ENCODE measurements around the gene S100A12. TPM values are rescaled to one million over a fixed set of nuclear protein-coding genes. Genes with fewer than 3 reads are reported as not detected.
A peak's percentile ranks its signal among the peaks of the same experiment; 100 is the strongest.

S100A12 gene
- total RNA-seq, 1 donor from 2014 or later: not detected

DNA sequence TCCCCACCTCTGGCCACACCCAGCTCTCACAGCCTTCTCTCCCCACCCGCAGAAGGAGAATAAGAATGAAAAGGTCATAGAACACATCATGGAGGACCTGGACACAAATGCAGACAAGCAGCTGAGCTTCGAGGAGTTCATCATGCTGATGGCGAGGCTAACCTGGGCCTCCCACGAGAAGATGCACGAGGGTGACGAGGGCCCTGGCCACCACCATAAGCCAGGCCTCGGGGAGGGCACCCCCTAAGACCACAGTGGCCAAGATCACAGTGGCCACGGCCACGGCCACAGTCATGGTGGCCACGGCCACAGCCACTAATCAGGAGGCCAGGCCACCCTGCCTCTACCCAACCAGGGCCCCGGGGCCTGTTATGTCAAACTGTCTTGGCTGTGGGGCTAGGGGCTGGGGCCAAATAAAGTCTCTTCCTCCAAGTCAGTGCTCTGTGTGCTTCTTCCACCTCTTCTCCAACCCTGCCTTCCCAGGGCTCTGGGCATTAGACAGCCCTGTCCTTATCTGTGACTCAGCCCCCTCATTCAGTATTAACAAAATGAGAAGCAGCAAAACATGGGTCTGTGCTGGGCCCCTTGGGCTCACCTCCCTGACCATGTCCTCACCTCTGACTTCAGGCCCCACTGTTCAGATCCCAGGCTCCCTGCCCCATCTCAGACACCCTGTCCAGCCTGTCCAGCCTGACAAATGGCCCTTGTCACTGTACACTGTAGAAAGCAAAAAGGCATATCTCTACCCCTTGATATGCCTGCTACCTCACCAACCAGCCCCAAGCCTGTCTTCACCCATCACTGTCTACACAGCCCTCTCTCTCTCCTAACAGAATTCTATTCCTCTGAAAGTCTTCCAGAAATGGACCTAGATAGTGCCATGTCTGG is 14.6 kb downstream of the S100A12 start:
- peak overlapping the region; percentile 21 for H3K27ac Mint-ChIP-seq (ENCODE audit: unreplicated experiment)
- TF ChIP-seq, protein P1, sequence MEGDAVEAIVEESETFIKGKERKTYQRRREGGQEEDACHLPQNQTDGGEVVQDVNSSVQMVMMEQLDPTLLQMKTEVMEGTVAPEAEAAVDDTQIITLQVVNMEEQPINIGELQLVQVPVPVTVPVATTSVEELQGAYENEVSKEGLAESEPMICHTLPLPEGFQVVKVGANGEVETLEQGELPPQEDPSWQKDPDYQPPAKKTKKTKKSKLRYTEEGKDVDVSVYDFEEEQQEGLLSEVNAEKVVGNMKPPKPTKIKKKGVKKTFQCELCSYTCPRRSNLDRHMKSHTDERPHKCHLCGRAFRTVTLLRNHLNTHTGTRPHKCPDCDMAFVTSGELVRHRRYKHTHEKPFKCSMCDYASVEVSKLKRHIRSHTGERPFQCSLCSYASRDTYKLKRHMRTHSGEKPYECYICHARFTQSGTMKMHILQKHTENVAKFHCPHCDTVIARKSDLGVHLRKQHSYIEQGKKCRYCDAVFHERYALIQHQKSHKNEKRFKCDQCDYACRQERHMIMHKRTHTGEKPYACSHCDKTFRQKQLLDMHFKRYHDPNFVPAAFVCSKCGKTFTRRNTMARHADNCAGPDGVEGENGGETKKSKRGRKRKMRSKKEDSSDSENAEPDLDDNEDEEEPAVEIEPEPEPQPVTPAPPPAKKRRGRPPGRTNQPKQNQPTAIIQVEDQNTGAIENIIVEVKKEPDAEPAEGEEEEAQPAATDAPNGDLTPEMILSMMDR (conservative IDR thresholded peaks at IDR 0.05): no peak
- no peak for DNase-seq (ENCODE audit: low read depth, low spot score)
- H3K36me3 Mint-ChIP-seq (ENCODE audit: low read depth): no peaks in the 10 kb centered on the region
- H3K4me1 Mint-ChIP-seq: no peaks in the 10 kb centered on the region
- no peaks in the 10 kb centered on the region for H3K9me3 Mint-ChIP-seq
- H3K27me3 Mint-ChIP-seq (ENCODE audit: low read depth): peaks cover 37% of the 10 kb centered on the region
- H3K4me3 Mint-ChIP-seq: no peak overlapping the region

DNA sequence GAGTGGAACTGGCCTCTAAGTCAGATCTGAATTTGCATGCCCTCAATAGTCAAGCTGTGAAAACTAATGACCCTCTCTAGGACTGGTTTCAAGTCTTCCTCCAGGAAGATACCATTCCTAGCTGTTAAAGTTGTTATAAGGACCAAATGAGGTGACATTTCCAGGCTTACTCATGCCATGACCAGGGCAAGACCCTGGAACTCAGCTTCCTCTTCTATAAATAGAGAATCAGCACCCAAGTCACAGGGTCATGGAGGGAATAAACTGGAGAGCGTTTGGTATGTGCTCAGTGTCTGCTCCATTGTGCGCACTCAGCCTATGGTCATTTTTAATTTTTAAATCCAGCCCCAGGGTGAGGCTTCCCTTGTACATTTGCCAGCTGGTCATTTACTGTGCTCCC is 15.2 kb downstream of the S100A12 start:
- Mint-ChIP-seq H3K4me3 (no peak overlapping the region), H3K27me3 (ENCODE audit: low read depth) (peaks cover 31% of the 10 kb centered on the region), H3K4me1 (no peaks in the 10 kb centered on the region), H3K9me3 (no peaks in the 10 kb centered on the region), H3K27ac (ENCODE audit: unreplicated experiment) (no peak overlapping the region), H3K36me3 (ENCODE audit: low read depth) (no peaks in the 10 kb centered on the region)
- DNase-seq (ENCODE audit: low read depth, low spot score): no peak
- TF ChIP-seq, protein P1 (conservative IDR thresholded peaks at IDR 0.05): no peak

DNA sequence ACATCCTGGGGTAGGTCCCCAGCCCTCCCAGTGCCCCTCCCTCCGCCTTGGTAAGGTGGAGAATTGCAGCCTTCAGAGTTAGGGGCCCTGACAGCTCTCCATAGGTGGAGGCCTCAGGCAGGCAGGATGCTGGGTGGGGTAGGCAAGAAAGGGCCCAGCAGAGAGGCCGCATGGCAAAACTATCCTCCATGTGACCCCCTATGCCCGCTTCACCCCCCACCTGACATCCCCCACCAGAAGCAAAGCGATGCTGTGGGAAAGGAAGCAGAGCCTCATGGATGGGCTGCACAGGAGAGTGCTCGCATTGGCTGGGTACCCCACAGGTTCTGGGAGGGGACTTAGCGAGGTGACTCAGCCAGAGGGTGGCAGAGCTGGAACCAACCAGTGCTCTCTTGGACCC is 16.2 kb downstream of the S100A12 start:
- Mint-ChIP-seq H3K4me1 (no peaks in the 10 kb centered on the region), H3K4me3 (no peak overlapping the region), H3K27ac (ENCODE audit: unreplicated experiment) (no peak overlapping the region), H3K36me3 (ENCODE audit: low read depth) (no peaks in the 10 kb centered on the region), H3K27me3 (ENCODE audit: low read depth) (peaks cover 25% of the 10 kb centered on the region), H3K9me3 (no peaks in the 10 kb centered on the region)
- DNase-seq (ENCODE audit: low read depth, low spot score): no peak
- TF ChIP-seq, protein P1 (conservative IDR thresholded peaks at IDR 0.05): no peak

DNA sequence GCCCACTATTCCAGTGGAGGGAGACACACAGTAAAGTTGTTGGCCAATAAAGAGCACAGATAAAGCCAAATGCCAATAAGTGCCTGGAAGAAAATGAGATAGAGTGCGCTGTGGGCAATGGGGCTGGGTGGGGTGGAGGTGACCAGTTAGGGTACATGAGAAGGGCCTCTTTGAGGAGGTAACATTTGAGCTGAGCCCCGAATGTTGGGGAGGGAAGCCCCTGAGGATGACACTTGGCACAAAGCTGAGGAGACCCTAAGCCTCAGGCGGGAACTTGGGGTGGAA is 16.8 kb downstream of the S100A12 start:
- no peaks in the 10 kb centered on the region for H3K4me1 Mint-ChIP-seq
- TF ChIP-seq, protein P1 (conservative IDR thresholded peaks at IDR 0.05): no peak
- no peak for DNase-seq (ENCODE audit: low read depth, low spot score)
- no peaks in the 10 kb centered on the region for H3K36me3 Mint-ChIP-seq (ENCODE audit: low read depth)
- no peaks in the 10 kb centered on the region for H3K9me3 Mint-ChIP-seq
- H3K27ac Mint-ChIP-seq (ENCODE audit: unreplicated experiment): no peak overlapping the region
- H3K4me3 Mint-ChIP-seq: no peak overlapping the region
- peaks cover 23% of the 10 kb centered on the region for H3K27me3 Mint-ChIP-seq (ENCODE audit: low read depth)

DNA sequence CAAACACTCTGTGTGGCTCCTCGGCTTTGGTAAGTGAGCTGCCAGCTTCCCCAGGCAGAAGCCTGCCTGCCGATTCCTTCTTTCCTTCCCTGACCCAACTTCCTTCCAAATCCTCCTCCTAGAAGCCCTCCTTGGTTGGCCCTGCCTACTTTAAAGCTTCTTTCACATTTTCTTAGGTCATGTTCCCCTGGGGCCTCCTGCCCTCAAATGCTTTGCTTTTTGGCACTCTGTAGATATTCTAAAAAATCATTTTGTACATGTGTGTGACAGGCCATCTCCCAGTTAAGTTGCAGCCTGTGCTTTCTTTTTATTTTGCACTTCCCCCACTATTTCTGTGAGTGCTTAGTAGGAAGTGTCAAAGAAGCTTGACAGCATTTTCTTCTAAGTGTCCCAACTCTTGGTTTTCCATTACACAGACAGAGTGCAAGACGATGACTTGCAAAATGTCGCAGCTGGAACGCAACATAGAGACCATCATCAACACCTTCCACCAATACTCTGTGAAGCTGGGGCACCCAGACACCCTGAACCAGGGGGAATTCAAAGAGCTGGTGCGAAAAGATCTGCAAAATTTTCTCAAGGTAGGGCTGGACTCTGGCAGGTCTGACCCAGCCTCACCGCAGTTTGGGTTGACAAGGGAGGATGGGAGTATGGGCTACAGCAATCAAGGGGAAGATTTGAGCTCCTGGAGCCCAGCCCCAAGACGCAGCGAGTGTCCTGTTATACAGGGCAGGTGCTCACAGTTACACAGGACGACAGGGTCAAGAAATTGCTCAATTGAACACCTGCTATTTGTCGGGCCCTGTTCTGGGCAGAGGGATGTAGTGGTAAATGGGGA is 17.3 kb downstream of the S100A12 start, which contains the start of gene S100A9:
TSS of gene S100A9 (plus strand) at position 2 of the 838 bp plus-strand sequence. CDS start at position 432, 430 bp downstream.
- TF ChIP-seq, protein P1 (conservative IDR thresholded peaks at IDR 0.05): no peak
- no peaks in the 10 kb centered on the region for H3K4me1 Mint-ChIP-seq
- no peak within 1 kb of the TSS for H3K4me3 Mint-ChIP-seq
- no peak within 1 kb of the TSS for H3K27ac Mint-ChIP-seq (ENCODE audit: unreplicated experiment)
- DNase-seq (ENCODE audit: low read depth, low spot score): no peak
- H3K9me3 Mint-ChIP-seq: no peaks in the 10 kb centered on the region
- H3K36me3 Mint-ChIP-seq (ENCODE audit: low read depth): no peaks in the 10 kb centered on the region
- peaks cover 21% of the 10 kb centered on the region for H3K27me3 Mint-ChIP-seq (ENCODE audit: low read depth)

All from neural crest cell (in vitro differentiated cells).